Activated T-cell treated with anti-CD3 and anti-CD28 coated beads, Interleukin-2, amount 50 U/mL, for 4 hours (primary cell): Measurements from ENCODE around the gene TXK. TPM values are rescaled to one million over a fixed set of nuclear protein-coding genes. Genes with fewer than 3 reads are reported as not detected.

Source experiments
- ATAC-seq, 2 donors: fragments of 200-7000 bp; cut with Tn5 transposase; one replicate each; pipeline ENCODE4 v1.10.0; 2021
- DNase-seq: peaks from one replicate; pipeline ENCODE4 v3.0.0-alpha.2; 2020
- H3K27me3 Mint-ChIP-seq: one replicate; pipeline ENCODE4 v1.8.0; 2021; ENCODE audit warnings: low read depth, mixed read lengths
- H3K36me3 Mint-ChIP-seq: one replicate; pipeline ENCODE4 v1.8.0; 2022; ENCODE audit warnings: mixed read lengths; ENCODE audit not compliant: insufficient read depth
- H3K4me1 Mint-ChIP-seq: one replicate; pipeline ENCODE4 v1.8.0; 2021; ENCODE audit warnings: low read depth, mixed read lengths
- H3K4me3 Mint-ChIP-seq: one replicate; pipeline ENCODE4 v1.8.0; 2021; ENCODE audit warnings: mild to moderate bottlenecking, moderate library complexity, mixed read lengths
- H3K9me3 Mint-ChIP-seq: one replicate; pipeline ENCODE4 v1.8.0; 2021; ENCODE audit warnings: mixed read lengths
- total RNA-seq, 3 donors: library from RNA; stranded (reverse); gene quantifications; one replicate each; pipeline ENCODE4 v1.2.1, GENCODE V29; 2021

TXK gene
- total RNA-seq, 3 donors from 2014 or later: 2.4 to 5.9 (median 4.8) TPM

- Mint-ChIP-seq H3K9me3 (no peaks in the 10 kb centered on the region), H3K4me3 (peak overlapping the region; percentile 71), H3K36me3 (no peaks in the 10 kb centered on the region), H3K27me3 (no peaks in the 10 kb centered on the region), H3K4me1 (peaks cover 86% of the 10 kb centered on the region)
- no peak for ATAC-seq
- no peak for DNase-seq
Measured at GRCh38 chr4:48127231-48127630, 6.8 kb downstream of the TXK start.

- no peaks in the 10 kb centered on the region for H3K36me3 Mint-ChIP-seq
- H3K4me3 Mint-ChIP-seq: no peak overlapping the region
- no peaks in the 10 kb centered on the region for H3K27me3 Mint-ChIP-seq
- ATAC-seq (no peak), DNase-seq (no peak)
- H3K4me1 Mint-ChIP-seq: peaks cover 85% of the 10 kb centered on the region
- no peaks in the 10 kb centered on the region for H3K9me3 Mint-ChIP-seq
Measured at GRCh38 chr4:48126621-48127020, 7.4 kb downstream of the TXK start.

- DNase-seq: no peak
- Mint-ChIP-seq H3K36me3 (no peaks in the 10 kb centered on the region), H3K4me3 (peak overlapping the region; percentile 20), H3K4me1 (peaks cover 67% of the 10 kb centered on the region), H3K27me3 (no peaks in the 10 kb centered on the region), H3K9me3 (no peaks in the 10 kb centered on the region)
- peak in 1 of 2 donors; percentile 31 for ATAC-seq
Measured at GRCh38 chr4:48124870-48125269, 9.2 kb downstream of the TXK start.

- no peaks in the 10 kb centered on the region for H3K9me3 Mint-ChIP-seq
- no peak overlapping the region for H3K4me3 Mint-ChIP-seq
- no peak for ATAC-seq
- H3K4me1 Mint-ChIP-seq: peaks cover 68% of the 10 kb centered on the region
- DNase-seq: no peak
- no peaks in the 10 kb centered on the region for H3K27me3 Mint-ChIP-seq
- peaks cover 10% of the 10 kb centered on the region for H3K36me3 Mint-ChIP-seq
Measured at GRCh38 chr4:48122756-48123155, 11.3 kb downstream of the TXK start.

- H3K36me3 Mint-ChIP-seq: peaks cover 11% of the 10 kb centered on the region
- no peak for ATAC-seq
- H3K4me1 Mint-ChIP-seq: peaks cover 66% of the 10 kb centered on the region
Measured at GRCh38 chr4:48121180-48121579, 12.9 kb downstream of the TXK start.

GRCh38 chr4:48120132-48120531 lies 13.9 kb downstream of the TXK start:
- DNase-seq (no peak), ATAC-seq (no peak)
- Mint-ChIP-seq H3K4me1 (peaks cover 59% of the 10 kb centered on the region), H3K9me3 (no peaks in the 10 kb centered on the region), H3K4me3 (no peak overlapping the region), H3K36me3 (peaks cover 12% of the 10 kb centered on the region), H3K27me3 (no peaks in the 10 kb centered on the region)

More at GRCh38 chr4:48121180-48121579, 12.9 kb downstream of the TXK start:
- Mint-ChIP-seq H3K27me3 (no peaks in the 10 kb centered on the region), H3K9me3 (no peaks in the 10 kb centered on the region), H3K4me3 (no peak overlapping the region)
- DNase-seq: no peak

GRCh38 chr4:48119646-48120045 lies 14.4 kb downstream of the TXK start:
- Mint-ChIP-seq H3K4me1 (peaks cover 56% of the 10 kb centered on the region), H3K36me3 (peaks cover 13% of the 10 kb centered on the region), H3K4me3 (no peak overlapping the region), H3K9me3 (no peaks in the 10 kb centered on the region), H3K27me3 (no peaks in the 10 kb centered on the region)
- no peak for ATAC-seq
- no peak for DNase-seq

GRCh38 chr4:48118081-48118480 lies 16.0 kb downstream of the TXK start:
- H3K36me3 Mint-ChIP-seq: peaks cover 21% of the 10 kb centered on the region
- no peak overlapping the region for H3K4me3 Mint-ChIP-seq
- no peak for DNase-seq
- H3K4me1 Mint-ChIP-seq: peaks cover 55% of the 10 kb centered on the region
- no peak for ATAC-seq
- H3K9me3 Mint-ChIP-seq: no peaks in the 10 kb centered on the region
- H3K27me3 Mint-ChIP-seq: no peaks in the 10 kb centered on the region

- no peak overlapping the region for H3K4me3 Mint-ChIP-seq
- ATAC-seq (no peak), DNase-seq (no peak)
- H3K9me3 Mint-ChIP-seq: no peaks in the 10 kb centered on the region
- H3K36me3 Mint-ChIP-seq: peaks cover 21% of the 10 kb centered on the region
- peaks cover 69% of the 10 kb centered on the region for H3K4me1 Mint-ChIP-seq
- H3K27me3 Mint-ChIP-seq: no peaks in the 10 kb centered on the region
Measured at GRCh38 chr4:48116582-48116981, 17.5 kb downstream of the TXK start.

GRCh38 chr4:48114412-48114811 lies 19.6 kb downstream of the TXK start:
- Mint-ChIP-seq H3K9me3 (no peaks in the 10 kb centered on the region), H3K4me1 (peaks cover 73% of the 10 kb centered on the region), H3K36me3 (peaks cover 19% of the 10 kb centered on the region), H3K27me3 (no peaks in the 10 kb centered on the region), H3K4me3 (peak overlapping the region; percentile 63)
- ATAC-seq: no peak
- DNase-seq: no peak

GRCh38 chr4:48112017-48112667 lies 21.9 kb downstream of the TXK start:
- H3K27me3 Mint-ChIP-seq: no peaks in the 10 kb centered on the region
- H3K36me3 Mint-ChIP-seq: peaks cover 14% of the 10 kb centered on the region
- H3K4me3 Mint-ChIP-seq: peak overlapping the region; percentile 44
- no peak for DNase-seq
- H3K9me3 Mint-ChIP-seq: no peaks in the 10 kb centered on the region
- peaks cover 56% of the 10 kb centered on the region for H3K4me1 Mint-ChIP-seq
- ATAC-seq: peak; percentile 52 to 58

GRCh38 chr4:48110452-48110978 lies 23.5 kb downstream of the TXK start:
- H3K4me3 Mint-ChIP-seq: no peak overlapping the region
- ATAC-seq: no peak
- no peak for DNase-seq
- no peaks in the 10 kb centered on the region for H3K27me3 Mint-ChIP-seq
- peaks cover 17% of the 10 kb centered on the region for H3K36me3 Mint-ChIP-seq
- no peaks in the 10 kb centered on the region for H3K9me3 Mint-ChIP-seq
- H3K4me1 Mint-ChIP-seq: peaks cover 53% of the 10 kb centered on the region

GRCh38 chr4:48109413-48110263 lies 24.4 kb downstream of the TXK start:
- H3K4me3 Mint-ChIP-seq: no peak overlapping the region
- no peaks in the 10 kb centered on the region for H3K9me3 Mint-ChIP-seq
- DNase-seq: no peak
- peak; percentile 76 to 79 for ATAC-seq
- peaks cover 52% of the 10 kb centered on the region for H3K4me1 Mint-ChIP-seq
- no peaks in the 10 kb centered on the region for H3K27me3 Mint-ChIP-seq
- H3K36me3 Mint-ChIP-seq: peaks cover 17% of the 10 kb centered on the region

GRCh38 chr4:48108309-48109073 lies 25.6 kb downstream of the TXK start:
- Mint-ChIP-seq H3K36me3 (peaks cover 18% of the 10 kb centered on the region), H3K27me3 (no peaks in the 10 kb centered on the region), H3K4me3 (no peak overlapping the region), H3K4me1 (peaks cover 47% of the 10 kb centered on the region), H3K9me3 (no peaks in the 10 kb centered on the region)
- ATAC-seq (no peak), DNase-seq (no peak)
